ENCODE data around the gene TAS2R10. TPM values are rescaled to one million over a fixed set of nuclear protein-coding genes. Genes with fewer than 3 reads are reported as not detected.
A peak's percentile ranks its signal among the peaks of the same experiment; 100 is the strongest.
"Not testable (repeated sequence)": the region's sequence is repeated elsewhere in the genome, so short reads cannot be mapped to it uniquely, and the experiment has no call there.

The TAS2R10 gene
- total RNA-seq, 1 donor from 2014 or later, result 1.4 TPM

DNA sequence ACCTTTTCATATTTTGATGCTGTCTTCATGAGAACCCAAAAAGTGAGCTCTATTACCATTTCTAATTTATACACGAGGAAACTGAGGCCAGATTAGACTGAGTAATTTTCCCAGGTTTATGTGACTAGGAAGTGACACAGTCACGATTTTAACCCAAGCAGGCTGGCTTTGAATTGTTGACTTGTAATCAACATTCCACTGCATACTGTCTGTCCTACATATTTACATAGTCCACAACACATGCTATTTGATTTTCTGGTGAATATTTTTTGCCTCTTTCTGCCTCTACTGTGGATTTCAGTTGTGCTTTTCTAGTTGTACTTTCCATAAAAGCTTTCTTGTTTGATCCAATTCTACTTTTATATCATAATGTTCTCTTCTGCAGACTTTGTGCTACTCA, 31.9 kb downstream of the TAS2R10 start:
- no peak overlapping the region for H3K27ac Mint-ChIP-seq
- H3K9me3 ChIP-seq (ENCODE audit: low read depth), result no peaks in the 10 kb centered on the region
- TF ChIP-seq EZH2phosphoT487 (IDR thresholded peaks at IDR 0.05), result no peak
- no peak for TF ChIP-seq EZH2 (IDR thresholded peaks at IDR 0.05)
- TF ChIP-seq, protein P1, sequence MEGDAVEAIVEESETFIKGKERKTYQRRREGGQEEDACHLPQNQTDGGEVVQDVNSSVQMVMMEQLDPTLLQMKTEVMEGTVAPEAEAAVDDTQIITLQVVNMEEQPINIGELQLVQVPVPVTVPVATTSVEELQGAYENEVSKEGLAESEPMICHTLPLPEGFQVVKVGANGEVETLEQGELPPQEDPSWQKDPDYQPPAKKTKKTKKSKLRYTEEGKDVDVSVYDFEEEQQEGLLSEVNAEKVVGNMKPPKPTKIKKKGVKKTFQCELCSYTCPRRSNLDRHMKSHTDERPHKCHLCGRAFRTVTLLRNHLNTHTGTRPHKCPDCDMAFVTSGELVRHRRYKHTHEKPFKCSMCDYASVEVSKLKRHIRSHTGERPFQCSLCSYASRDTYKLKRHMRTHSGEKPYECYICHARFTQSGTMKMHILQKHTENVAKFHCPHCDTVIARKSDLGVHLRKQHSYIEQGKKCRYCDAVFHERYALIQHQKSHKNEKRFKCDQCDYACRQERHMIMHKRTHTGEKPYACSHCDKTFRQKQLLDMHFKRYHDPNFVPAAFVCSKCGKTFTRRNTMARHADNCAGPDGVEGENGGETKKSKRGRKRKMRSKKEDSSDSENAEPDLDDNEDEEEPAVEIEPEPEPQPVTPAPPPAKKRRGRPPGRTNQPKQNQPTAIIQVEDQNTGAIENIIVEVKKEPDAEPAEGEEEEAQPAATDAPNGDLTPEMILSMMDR (IDR thresholded peaks at IDR 0.05), result no peak
- no peaks in the 10 kb centered on the region for H3K27me3 ChIP-seq
- H3K79me2 ChIP-seq (ENCODE audit: low read depth), result no peaks in the 10 kb centered on the region
- no peak overlapping the region for H3K4me2 ChIP-seq
- H3K27me3 Mint-ChIP-seq (ENCODE audit: insufficient read depth, low read depth), result no peaks in the 10 kb centered on the region
- no peaks in the 10 kb centered on the region for H4K20me1 ChIP-seq (ENCODE audit: low read depth)
- H3F3A ChIP-seq (ENCODE audit: low read depth), result no peaks in the 10 kb centered on the region
- H3K27ac ChIP-seq, result no peak overlapping the region
- no peak for DNase-seq (ENCODE audit: low spot score)
- no peak overlapping the region for H3K4me3 ChIP-seq
- H3K36me3 ChIP-seq, result no peaks in the 10 kb centered on the region
- no peak overlapping the region for H2AFZ ChIP-seq (replicated peaks)
- H3K36me3 Mint-ChIP-seq, result no peaks in the 10 kb centered on the region
- H3K4me3 Mint-ChIP-seq, result no peak overlapping the region
- no peaks in the 10 kb centered on the region for H3K4me1 ChIP-seq
- no peak overlapping the region for H3K9ac ChIP-seq
- H3K4me1 Mint-ChIP-seq, result no peaks in the 10 kb centered on the region
- H3K9me3 Mint-ChIP-seq, result no peaks in the 10 kb centered on the region

DNA sequence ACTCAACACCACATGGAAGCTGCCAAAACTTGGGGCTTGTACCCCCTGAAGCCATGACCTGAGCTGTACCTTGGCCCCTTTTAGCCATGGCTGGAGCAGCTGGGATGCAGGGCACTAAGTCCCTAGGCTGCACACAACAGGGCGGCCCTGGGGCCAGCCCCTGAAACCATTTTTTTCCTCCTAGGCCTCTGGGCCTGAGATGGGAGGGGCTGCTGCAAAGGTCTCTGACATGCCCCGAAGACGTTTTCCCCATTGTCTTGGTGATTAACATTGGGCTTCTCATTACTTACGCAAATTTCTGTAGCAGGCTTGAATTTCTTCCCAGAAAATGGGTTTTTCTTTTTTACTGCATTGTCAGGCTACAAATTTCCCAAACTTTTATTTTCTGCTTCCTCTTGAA, 34.4 kb downstream of the TAS2R10 start:
- not testable (repeated sequence) for H3K4me3 Mint-ChIP-seq; H3K27me3 ChIP-seq; H3K4me1 Mint-ChIP-seq; DNase-seq (ENCODE audit: low spot score); H3F3A ChIP-seq (ENCODE audit: low read depth); H3K9me3 Mint-ChIP-seq; H3K36me3 Mint-ChIP-seq; H3K36me3 ChIP-seq; H3K4me3 ChIP-seq; H3K4me2 ChIP-seq; H3K4me1 ChIP-seq; H3K79me2 ChIP-seq (ENCODE audit: low read depth); H3K9ac ChIP-seq; H3K9me3 ChIP-seq (ENCODE audit: low read depth); H4K20me1 ChIP-seq (ENCODE audit: low read depth); H2AFZ ChIP-seq (replicated peaks); H3K27ac ChIP-seq; H3K27me3 Mint-ChIP-seq (ENCODE audit: insufficient read depth, low read depth); H3K27ac Mint-ChIP-seq

DNA sequence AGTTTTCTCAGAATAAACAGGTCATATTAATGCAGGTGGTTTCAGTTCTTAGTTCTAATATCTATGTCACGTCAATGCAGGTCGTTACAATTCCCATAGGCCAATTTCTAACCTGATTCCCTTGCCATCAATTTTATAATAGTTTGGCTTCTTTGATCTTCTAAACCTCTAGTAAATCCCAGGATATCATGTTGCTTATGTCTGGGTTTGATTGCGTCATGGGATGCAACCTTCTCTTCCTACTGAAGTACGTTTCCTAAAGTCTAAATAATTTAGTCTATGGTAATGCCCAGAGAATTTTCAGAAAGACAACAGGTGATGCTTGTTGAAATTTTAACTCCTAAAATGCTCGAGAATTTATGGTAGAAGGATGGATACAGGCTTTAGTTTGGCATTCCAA, 42.9 kb downstream of the TAS2R10 start:
- Histone ChIP-seq H3K4me1 (peaks cover 9% of the 10 kb centered on the region), H4K20me1 (ENCODE audit: low read depth) (no peaks in the 10 kb centered on the region), H3K4me2 (no peak overlapping the region), H3K27me3 (no peaks in the 10 kb centered on the region), H3K36me3 (no peaks in the 10 kb centered on the region), H3F3A (ENCODE audit: low read depth) (no peaks in the 10 kb centered on the region), H3K4me3 (no peak overlapping the region), H3K27ac (no peak overlapping the region), H3K9me3 (ENCODE audit: low read depth) (no peaks in the 10 kb centered on the region), H3K9ac (no peak overlapping the region), H3K79me2 (ENCODE audit: low read depth) (no peaks in the 10 kb centered on the region), H2AFZ (replicated peaks) (no peak overlapping the region)
- TF ChIP-seq EZH2phosphoT487 (IDR thresholded peaks at IDR 0.05) (no peak), EZH2 (IDR thresholded peaks at IDR 0.05) (no peak)
- TF ChIP-seq, protein P1 (IDR thresholded peaks at IDR 0.05), result no peak
- Mint-ChIP-seq H3K4me1 (no peaks in the 10 kb centered on the region), H3K27me3 (ENCODE audit: insufficient read depth, low read depth) (no peaks in the 10 kb centered on the region), H3K9me3 (no peaks in the 10 kb centered on the region), H3K36me3 (no peaks in the 10 kb centered on the region), H3K27ac (no peak overlapping the region), H3K4me3 (no peak overlapping the region)
- DNase-seq (ENCODE audit: low spot score), result no peak

DNA sequence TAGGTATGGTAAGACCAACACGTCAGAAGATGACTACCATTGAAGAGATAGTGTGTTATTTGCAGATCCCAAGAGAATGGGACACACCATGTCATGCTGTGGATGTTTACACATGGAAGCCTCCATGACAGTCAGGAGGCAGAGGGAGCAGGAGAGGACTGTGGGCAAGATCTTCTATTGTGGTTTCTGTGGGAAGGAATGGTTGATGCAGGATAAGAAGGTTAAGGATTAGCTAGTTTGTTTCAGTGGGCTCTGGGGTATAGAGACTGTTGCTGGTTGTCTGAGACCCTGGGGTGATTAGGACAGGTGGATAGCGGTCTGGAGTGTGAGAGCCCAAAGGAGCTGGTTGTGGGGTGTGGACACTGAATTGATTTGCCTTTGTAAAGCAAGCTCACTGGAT, 47.1 kb downstream of the TAS2R10 start:
- Histone ChIP-seq H3K4me3 (no peak overlapping the region), H2AFZ (replicated peaks) (peak overlapping the region; percentile 6), H3K9ac (no peak overlapping the region), H3K27me3 (no peaks in the 10 kb centered on the region), H3K4me2 (no peak overlapping the region), H3K79me2 (ENCODE audit: low read depth) (no peaks in the 10 kb centered on the region), H3K4me1 (peaks cover 9% of the 10 kb centered on the region), H3F3A (ENCODE audit: low read depth) (no peaks in the 10 kb centered on the region), H3K36me3 (no peaks in the 10 kb centered on the region), H3K27ac (peak overlapping the region; percentile 1), H3K9me3 (ENCODE audit: low read depth) (no peaks in the 10 kb centered on the region), H4K20me1 (ENCODE audit: low read depth) (no peaks in the 10 kb centered on the region)
- no peaks in the 10 kb centered on the region for H3K4me1 Mint-ChIP-seq
- H3K36me3 Mint-ChIP-seq, result no peaks in the 10 kb centered on the region
- no peak overlapping the region for H3K4me3 Mint-ChIP-seq
- no peak overlapping the region for H3K27ac Mint-ChIP-seq
- no peaks in the 10 kb centered on the region for H3K27me3 Mint-ChIP-seq (ENCODE audit: insufficient read depth, low read depth)
- H3K9me3 Mint-ChIP-seq, result no peaks in the 10 kb centered on the region
- no peak for TF ChIP-seq EZH2phosphoT487 (IDR thresholded peaks at IDR 0.05)
- TF ChIP-seq EZH2 (IDR thresholded peaks at IDR 0.05), result no peak
- TF ChIP-seq, protein P1 (IDR thresholded peaks at IDR 0.05), result no peak
- peak; percentile 21 for DNase-seq (ENCODE audit: low spot score)

Small RNAs within 50 kb of the gene (small RNA-seq; reads per million reads assigned to genes)
- gene PRR4, result not detected

Other genes with a start within 250 kb of the TAS2R10 start
- gene MAGOHB, start 212.7 kb downstream of the TAS2R10 start, total RNA-seq (ENCODE audit: low replicate concordance), result 37.4 and 53.5 TPM in 2 replicates
- 0.06 and 0.15 TPM in 2 replicates for gene STYK1, start 152.3 kb downstream of the TAS2R10 start, total RNA-seq (ENCODE audit: low replicate concordance)
- gene YBX3, start 103.0 kb downstream of the TAS2R10 start, total RNA-seq (ENCODE audit: low replicate concordance), result 78.9 and 123 TPM in 2 replicates
- not detected in 2 replicates for gene TAS2R7, start 23.7 kb downstream of the TAS2R10 start, total RNA-seq (ENCODE audit: low replicate concordance)
- 0.22 TPM in 1 of 2 replicates, not detected in the other for gene TAS2R8, start 19.1 kb downstream of the TAS2R10 start, total RNA-seq (ENCODE audit: low replicate concordance)
- not detected in 2 replicates for gene TAS2R9, start 16.2 kb downstream of the TAS2R10 start, total RNA-seq (ENCODE audit: low replicate concordance)
- 0.69 and 2.6 TPM in 2 replicates for gene PRR4, start 23.1 kb upstream of the TAS2R10 start, total RNA-seq (ENCODE audit: low replicate concordance)
- gene PRH1, start 57.9 kb upstream of the TAS2R10 start, total RNA-seq (ENCODE audit: low replicate concordance), result 24.1 and 30.3 TPM in 2 replicates
- gene TAS2R13, start 83.2 kb upstream of the TAS2R10 start, total RNA-seq (ENCODE audit: low replicate concordance), result 2.0 and 2.4 TPM in 2 replicates
- gene PRH2, start 102.9 kb upstream of the TAS2R10 start, total RNA-seq (ENCODE audit: low replicate concordance), result not detected in 2 replicates
- gene TAS2R14, start 112.9 kb upstream of the TAS2R10 start, total RNA-seq (ENCODE audit: low replicate concordance), result 4.1 and 7.0 TPM in 2 replicates
- gene TAS2R50, start 160.6 kb upstream of the TAS2R10 start, total RNA-seq (ENCODE audit: low replicate concordance), result 2.4 and 12.1 TPM in 2 replicates
- gene TAS2R20, start 171.9 kb upstream of the TAS2R10 start, total RNA-seq (ENCODE audit: low replicate concordance), result 6.4 and 7.4 TPM in 2 replicates
- 7.7 and 9.7 TPM in 2 replicates for gene TAS2R19, start 196.3 kb upstream of the TAS2R10 start, total RNA-seq (ENCODE audit: low replicate concordance)
- gene TAS2R31, start 205.0 kb upstream of the TAS2R10 start, total RNA-seq (ENCODE audit: low replicate concordance), result 7.8 and 13.2 TPM in 2 replicates
- gene TAS2R46, start 235.9 kb upstream of the TAS2R10 start, total RNA-seq (ENCODE audit: low replicate concordance), result 1.9 and 3.5 TPM in 2 replicates

Data from neural progenitor cell (in vitro differentiated cells).